ENCODE data around the gene PDZRN4.
"Not testable (repeated sequence)": the region's sequence is repeated elsewhere in the genome, so short reads cannot be mapped to it uniquely, and the experiment has no call there.

PDZRN4 gene

GRCh38 chr12:41536813-41537490 is 348.8 kb downstream of the PDZRN4 start:
- H3K27ac ChIP-seq = no peak overlapping the region
- TF ChIP-seq, protein P1, sequence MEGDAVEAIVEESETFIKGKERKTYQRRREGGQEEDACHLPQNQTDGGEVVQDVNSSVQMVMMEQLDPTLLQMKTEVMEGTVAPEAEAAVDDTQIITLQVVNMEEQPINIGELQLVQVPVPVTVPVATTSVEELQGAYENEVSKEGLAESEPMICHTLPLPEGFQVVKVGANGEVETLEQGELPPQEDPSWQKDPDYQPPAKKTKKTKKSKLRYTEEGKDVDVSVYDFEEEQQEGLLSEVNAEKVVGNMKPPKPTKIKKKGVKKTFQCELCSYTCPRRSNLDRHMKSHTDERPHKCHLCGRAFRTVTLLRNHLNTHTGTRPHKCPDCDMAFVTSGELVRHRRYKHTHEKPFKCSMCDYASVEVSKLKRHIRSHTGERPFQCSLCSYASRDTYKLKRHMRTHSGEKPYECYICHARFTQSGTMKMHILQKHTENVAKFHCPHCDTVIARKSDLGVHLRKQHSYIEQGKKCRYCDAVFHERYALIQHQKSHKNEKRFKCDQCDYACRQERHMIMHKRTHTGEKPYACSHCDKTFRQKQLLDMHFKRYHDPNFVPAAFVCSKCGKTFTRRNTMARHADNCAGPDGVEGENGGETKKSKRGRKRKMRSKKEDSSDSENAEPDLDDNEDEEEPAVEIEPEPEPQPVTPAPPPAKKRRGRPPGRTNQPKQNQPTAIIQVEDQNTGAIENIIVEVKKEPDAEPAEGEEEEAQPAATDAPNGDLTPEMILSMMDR (conservative IDR thresholded peaks at IDR 0.05) = no peak

DNA sequence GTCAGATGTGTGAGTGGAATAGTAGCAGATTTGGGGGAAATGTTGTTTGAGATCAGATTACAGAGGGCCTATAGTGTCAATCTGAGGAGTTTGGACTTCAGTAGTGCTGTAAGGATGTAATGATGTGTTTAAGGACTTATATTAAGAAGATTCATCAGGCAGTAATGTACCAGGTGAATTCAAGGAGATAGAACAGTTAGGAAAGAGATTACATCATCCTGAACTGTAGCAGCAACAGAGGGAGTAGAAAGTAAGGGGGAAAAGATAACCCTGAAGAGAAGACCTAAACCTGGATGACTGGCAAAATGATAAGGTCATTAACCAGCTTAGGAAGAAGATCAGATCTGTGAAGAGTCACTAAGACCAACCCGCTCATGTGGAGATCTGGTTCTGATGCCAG is 349.4 kb downstream of the PDZRN4 start:
- TF ChIP-seq, protein P1 (conservative IDR thresholded peaks at IDR 0.05) = no peak
- H3K27ac ChIP-seq = no peak overlapping the region

- no peak overlapping the region for H3K27ac ChIP-seq
- TF ChIP-seq, protein P1 (conservative IDR thresholded peaks at IDR 0.05) = no peak
These were observed 357.6 kb downstream of the PDZRN4 start for GRCh38 chr12:41545761-41546160.

GRCh38 chr12:41547071-41547470 is 359.0 kb downstream of the PDZRN4 start:
- H3K27ac ChIP-seq = not testable (repeated sequence)

DNA sequence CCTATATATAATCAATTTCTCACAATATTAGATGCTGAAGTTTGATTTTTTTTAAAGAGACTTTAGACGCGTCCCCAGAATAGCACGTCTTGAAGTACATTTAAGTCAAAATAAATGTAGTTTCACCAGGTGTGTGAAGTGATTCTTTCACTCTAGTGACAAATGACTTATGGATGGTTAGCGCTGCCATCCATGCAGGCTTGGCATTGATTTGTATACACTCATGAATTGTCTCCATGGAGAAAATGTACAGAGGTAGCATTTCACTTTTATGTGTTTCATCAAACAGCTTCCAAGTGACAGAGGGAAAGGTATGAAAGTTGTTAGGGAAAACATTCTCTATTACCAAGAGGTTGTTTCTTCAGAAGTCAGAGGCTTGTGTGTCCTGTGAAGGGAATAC is 360.8 kb downstream of the PDZRN4 start:
- TF ChIP-seq, protein P1 (conservative IDR thresholded peaks at IDR 0.05) = no peak
- H3K27ac ChIP-seq = no peak overlapping the region

- TF ChIP-seq, protein P1 (conservative IDR thresholded peaks at IDR 0.05) = no peak
- H3K27ac ChIP-seq = no peak overlapping the region
These were observed 364.5 kb downstream of the PDZRN4 start for GRCh38 chr12:41552588-41552987.

DNA sequence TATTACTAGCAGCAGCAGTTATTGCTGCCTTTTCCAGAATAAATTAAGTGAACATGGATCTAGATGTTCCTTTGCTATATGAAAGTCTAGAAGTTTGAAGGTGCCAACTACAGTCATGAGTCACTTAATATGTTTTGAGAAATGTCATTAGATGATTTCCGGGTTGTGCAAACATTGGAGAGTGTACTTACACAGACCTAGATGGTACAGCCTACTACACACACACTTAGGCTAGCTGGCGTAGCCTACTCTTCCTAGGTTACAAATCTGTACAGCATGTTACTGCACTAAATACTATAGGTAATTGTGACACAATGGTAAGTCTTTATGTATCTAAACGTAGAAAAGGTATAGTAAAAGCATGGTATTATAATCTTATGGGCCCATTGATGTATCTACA is 368.1 kb downstream of the PDZRN4 start:
- TF ChIP-seq, protein P1 (conservative IDR thresholded peaks at IDR 0.05) = no peak

DNA sequence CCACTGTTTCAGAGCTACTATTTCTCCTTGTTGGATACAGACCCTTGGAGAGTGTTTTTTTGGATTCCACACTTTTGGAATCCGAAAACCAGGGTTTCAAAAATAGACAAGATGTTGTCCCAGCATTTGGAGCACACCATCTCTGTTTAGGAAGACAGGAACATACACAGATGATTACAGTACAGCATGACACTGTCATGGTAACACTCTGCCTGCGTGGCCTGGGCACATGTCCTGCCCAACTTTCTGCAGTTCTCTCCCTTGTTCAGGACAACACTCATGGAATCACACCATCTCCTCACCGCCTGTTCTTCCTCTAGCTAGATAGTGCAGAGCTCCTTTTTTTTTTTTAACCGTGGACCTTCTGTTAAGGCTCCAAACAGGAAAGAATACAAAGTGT is 369.2 kb downstream of the PDZRN4 start:
- TF ChIP-seq, protein P1 (conservative IDR thresholded peaks at IDR 0.05) = no peak
- H3K27ac ChIP-seq = no peak overlapping the region

More for the DNA sequence above, 368.1 kb downstream of the PDZRN4 start:
- H3K27ac ChIP-seq = no peak overlapping the region
